Measurements from ENCODE around the gene FYB1.

Gene FYB1

GRCh38 chr5:39119404-39120051, 99.8 kb downstream of the FYB1 start:
- TF ChIP-seq CTCF (conservative IDR thresholded peaks at IDR 0.05; ENCODE audit: low read depth), result no peak; the same call in 1 of the 2 replicates
- POLR2A ChIA-PET (ENCODE audit: low non-redundant PET), result no interaction called here
- H3K27ac ChIP-seq, result no peak overlapping the region
- CTCF ChIA-PET, result interaction anchor here (0.6 to 1.4 kb wide), 3 partner anchors 15 to 169 kb away, joined by 3 to 4 read pairs (median 3); no protein-coding TSS in a partner anchor
- no peak for DNase-seq (ENCODE audit: low spot score)

- POLR2A ChIA-PET (ENCODE audit: low non-redundant PET), result no interaction called here
- CTCF ChIA-PET, result interaction anchor here (0.7 to 1.4 kb wide), 2 partner anchors 113 to 910 kb away, joined by 4 read pairs; no protein-coding TSS in a partner anchor
- no peak overlapping the region for H3K27ac ChIP-seq
- TF ChIP-seq CTCF (conservative IDR thresholded peaks at IDR 0.05; ENCODE audit: low read depth), result no peak
- no peak for DNase-seq (ENCODE audit: low spot score)
These were observed 100.7 kb downstream of the FYB1 start for GRCh38 chr5:39118638-39119037.

- no peak for TF ChIP-seq CTCF (conservative IDR thresholded peaks at IDR 0.05; ENCODE audit: low read depth)
- no peak overlapping the region for H3K27ac ChIP-seq
- CTCF ChIA-PET, result no interaction called here
- POLR2A ChIA-PET (ENCODE audit: low non-redundant PET), result interaction anchor here (0.5 kb wide), 1 partner anchor 42 kb away, joined by 7 read pairs; no protein-coding TSS in a partner anchor
- no peak for DNase-seq (ENCODE audit: low spot score)
These were observed 102.0 kb downstream of the FYB1 start for GRCh38 chr5:39117401-39117800.

- no peak for DNase-seq (ENCODE audit: low spot score)
- TF ChIP-seq CTCF (conservative IDR thresholded peaks at IDR 0.05; ENCODE audit: low read depth), result no peak
- POLR2A ChIA-PET (ENCODE audit: low non-redundant PET), result no interaction called here
- CTCF ChIA-PET, result interaction anchor here (0.6 kb wide), 1 partner anchor 20 kb away, joined by 5 read pairs; no protein-coding TSS in a partner anchor
- no peak overlapping the region for H3K27ac ChIP-seq
These were observed 102.8 kb downstream of the FYB1 start for GRCh38 chr5:39116344-39117170.

- DNase-seq (ENCODE audit: low spot score), result no peak
- ChIA-PET CTCF (interaction anchor here (0.6 kb wide), 1 partner anchor 150 kb away, joined by 4 read pairs; no protein-coding TSS in a partner anchor), POLR2A (ENCODE audit: low non-redundant PET) (no interaction called here)
- TF ChIP-seq CTCF (conservative IDR thresholded peaks at IDR 0.05; ENCODE audit: low read depth), result no peak
- H3K27ac ChIP-seq, result no peak overlapping the region
These were observed 103.6 kb downstream of the FYB1 start for GRCh38 chr5:39115644-39116343.

GRCh38 chr5:39114155-39114554, 105.2 kb downstream of the FYB1 start:
- no peak overlapping the region for H3K27ac ChIP-seq
- TF ChIP-seq CTCF (conservative IDR thresholded peaks at IDR 0.05; ENCODE audit: low read depth), result no peak
- ChIA-PET CTCF (no interaction called here), POLR2A (ENCODE audit: low non-redundant PET) (no interaction called here)
- DNase-seq (ENCODE audit: low spot score), result no peak
